ENCODE data around the gene BAZ1A.

- no peak for TF ChIP-seq POLR2A (IDR thresholded peaks at IDR 0.05; ENCODE audit: low read depth, low read length)
- TF ChIP-seq MEF2B (IDR thresholded peaks at IDR 0.05; ENCODE audit: partially characterized antibody, poor library complexity, severe bottlenecking): no peak
- no peak for TF ChIP-seq CTCF (IDR thresholded peaks at IDR 0.05 in 2 of 3, conservative IDR thresholded peaks at IDR 0.05 in 1 of 3; ENCODE audit: control insufficient read depth in 2 of 3, extremely low read depth in 1 of 3, insufficient read depth in 1 of 3, low read depth in 3 of 3, low read length in 3 of 3)
- TF ChIP-seq POLR2AphosphoS5 (IDR thresholded peaks at IDR 0.05; ENCODE audit: low read length): no peak
- no peak for TF ChIP-seq SMC3 (IDR thresholded peaks at IDR 0.05; ENCODE audit: borderline replicate concordance, low read length)
- no peak for TF ChIP-seq EP300 (IDR thresholded peaks at IDR 0.05; ENCODE audit: borderline replicate concordance in 1 of 2, control insufficient read depth in 1 of 2, low read depth in 2 of 2, low read length in 2 of 2)
- TF ChIP-seq SRF (IDR thresholded peaks at IDR 0.05; ENCODE audit: low read depth in 2 of 2, low read length in 2 of 2): no peak
- TF ChIP-seq NRF1 (conservative IDR thresholded peaks at IDR 0.05; ENCODE audit: low read depth, low read length): no peak
- TF ChIP-seq USF2 (IDR thresholded peaks at IDR 0.05; ENCODE audit: borderline replicate concordance, low read depth, low read length): no peak
- no peak for TF ChIP-seq RFX5 (IDR thresholded peaks at IDR 0.05; ENCODE audit: low read depth, low read length)
- no peak for TF ChIP-seq FOS (IDR thresholded peaks at IDR 0.05; ENCODE audit: borderline replicate concordance, extremely low read depth, insufficient read length)
- no peak for TF ChIP-seq REST (IDR thresholded peaks at IDR 0.05; ENCODE audit: low read depth, low read length)
- no peak for TF ChIP-seq NR2F1 (conservative IDR thresholded peaks at IDR 0.05)
- TF ChIP-seq PRDM15 (CRISPR knock-in tag; IDR thresholded peaks at IDR 0.05): no peak
Measured at GRCh38 chr14:34794941-34795340, 80.2 kb downstream of the BAZ1A start.

Data from GM12878 (cell line).